ENCODE results near the gene SMC1A. TPM values are rescaled to one million over a fixed set of nuclear protein-coding genes. Genes with fewer than 3 reads are reported as not detected.

Gene SMC1A
- total RNA-seq, 1 donor from 2014 or later: 51.8 TPM

DNA sequence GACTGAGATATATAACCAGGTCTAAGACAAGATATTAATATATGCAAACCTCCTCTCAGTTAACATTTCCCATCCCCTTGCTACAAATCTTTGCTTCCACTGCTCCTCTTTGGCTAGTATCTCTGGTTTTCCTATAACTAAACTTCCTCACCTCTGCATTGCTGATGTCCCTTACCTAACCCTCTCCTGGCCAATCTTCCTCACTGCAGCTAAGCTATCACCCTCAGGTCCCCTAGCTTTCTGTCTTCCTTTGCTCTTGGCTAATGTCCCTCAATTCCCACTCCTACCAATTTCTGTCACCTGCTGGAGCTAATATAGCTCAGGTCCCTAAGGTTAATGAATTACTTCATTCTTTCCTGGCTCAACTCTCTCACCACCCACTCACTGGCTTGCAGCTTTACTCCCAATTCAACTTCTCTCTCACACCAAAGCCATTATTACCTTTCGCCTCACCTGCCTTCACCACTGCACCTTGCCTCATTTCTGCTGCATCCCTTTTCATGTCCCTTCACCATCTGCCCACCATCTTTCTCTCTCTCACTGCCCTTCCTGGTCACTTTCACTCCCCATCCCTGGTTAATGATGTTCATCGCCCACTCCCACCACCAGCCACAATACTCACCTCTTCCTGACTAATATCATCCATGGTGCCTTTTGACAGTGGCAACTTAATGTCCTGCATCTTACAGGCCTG is 26.7 kb downstream of the SMC1A start:
- ATAC-seq (no peak), DNase-seq (no peak)
- no peaks in the 10 kb centered on the region for H3K4me1 ChIP-seq
- no peaks in the 10 kb centered on the region for H3K27me3 ChIP-seq
- H3K9me3 ChIP-seq: no peaks in the 10 kb centered on the region
- TF ChIP-seq, protein P1, sequence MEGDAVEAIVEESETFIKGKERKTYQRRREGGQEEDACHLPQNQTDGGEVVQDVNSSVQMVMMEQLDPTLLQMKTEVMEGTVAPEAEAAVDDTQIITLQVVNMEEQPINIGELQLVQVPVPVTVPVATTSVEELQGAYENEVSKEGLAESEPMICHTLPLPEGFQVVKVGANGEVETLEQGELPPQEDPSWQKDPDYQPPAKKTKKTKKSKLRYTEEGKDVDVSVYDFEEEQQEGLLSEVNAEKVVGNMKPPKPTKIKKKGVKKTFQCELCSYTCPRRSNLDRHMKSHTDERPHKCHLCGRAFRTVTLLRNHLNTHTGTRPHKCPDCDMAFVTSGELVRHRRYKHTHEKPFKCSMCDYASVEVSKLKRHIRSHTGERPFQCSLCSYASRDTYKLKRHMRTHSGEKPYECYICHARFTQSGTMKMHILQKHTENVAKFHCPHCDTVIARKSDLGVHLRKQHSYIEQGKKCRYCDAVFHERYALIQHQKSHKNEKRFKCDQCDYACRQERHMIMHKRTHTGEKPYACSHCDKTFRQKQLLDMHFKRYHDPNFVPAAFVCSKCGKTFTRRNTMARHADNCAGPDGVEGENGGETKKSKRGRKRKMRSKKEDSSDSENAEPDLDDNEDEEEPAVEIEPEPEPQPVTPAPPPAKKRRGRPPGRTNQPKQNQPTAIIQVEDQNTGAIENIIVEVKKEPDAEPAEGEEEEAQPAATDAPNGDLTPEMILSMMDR (IDR thresholded peaks at IDR 0.05): no peak
- peaks cover 4% of the 10 kb centered on the region for H3K36me3 ChIP-seq
- no peak overlapping the region for H3K4me3 ChIP-seq
- no peak overlapping the region for H3K27ac ChIP-seq
- intact Hi-C loops (cut with DNase I): no loop called here

DNA sequence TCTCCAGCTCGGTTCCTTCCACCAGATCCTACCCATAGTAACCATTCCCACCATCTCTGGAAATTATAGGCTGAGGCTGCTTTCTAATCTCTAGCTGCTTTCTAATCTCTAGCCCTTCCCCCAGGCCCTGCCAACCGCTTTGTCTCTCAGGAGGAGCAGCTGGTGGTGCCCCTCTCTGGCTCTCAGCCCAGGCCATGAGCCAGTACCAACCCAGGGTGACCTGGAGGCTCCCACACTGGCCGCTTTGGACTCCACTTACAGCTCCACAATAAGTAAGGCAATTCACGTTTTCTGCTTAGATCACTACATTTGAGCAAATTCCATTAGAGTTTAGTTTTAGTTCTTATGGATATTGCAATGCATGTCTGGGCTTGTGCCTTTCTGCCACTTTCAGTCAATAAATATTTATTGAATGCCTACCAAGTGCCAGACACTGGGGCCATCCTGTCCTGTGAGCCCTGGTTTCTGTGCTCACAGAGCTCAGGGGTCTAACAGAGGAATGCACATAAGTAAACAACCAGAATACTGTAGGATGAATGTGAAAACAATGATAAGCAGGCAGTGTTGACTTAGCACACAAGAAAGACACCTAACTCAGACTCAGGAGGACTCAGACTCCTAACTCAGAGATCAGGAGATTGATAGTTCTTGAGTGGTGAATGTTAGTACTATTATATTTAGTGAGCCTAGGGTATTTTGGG is 38.9 kb downstream of the SMC1A start:
- no peak for DNase-seq
- intact Hi-C loops (cut with DNase I): no loop called here
- Histone ChIP-seq H3K4me1 (no peaks in the 10 kb centered on the region), H3K27ac (no peak overlapping the region), H3K36me3 (peaks cover 51% of the 10 kb centered on the region), H3K27me3 (no peaks in the 10 kb centered on the region), H3K4me3 (no peak overlapping the region), H3K9me3 (no peaks in the 10 kb centered on the region)
- no peak for ATAC-seq
- TF ChIP-seq, protein P1 (IDR thresholded peaks at IDR 0.05): no peak

DNA sequence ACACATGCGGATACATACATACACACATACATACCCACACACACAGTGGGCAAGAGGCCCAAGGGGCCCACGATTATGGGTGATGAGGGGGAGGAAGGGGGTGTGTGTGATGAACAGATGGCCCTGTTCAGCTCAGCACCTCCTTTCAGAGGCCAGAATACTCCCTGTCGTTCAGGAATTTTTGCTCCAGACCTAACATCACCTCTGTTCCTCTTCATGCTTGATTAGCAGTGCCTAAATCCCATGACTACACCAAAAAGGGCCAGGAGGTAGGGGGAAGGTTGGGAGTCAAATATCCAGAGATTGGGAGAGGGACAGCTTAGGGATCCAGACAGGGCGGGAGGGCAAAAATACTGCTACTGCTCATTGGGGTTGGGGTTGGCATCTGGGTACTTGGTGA is 42.7 kb downstream of the SMC1A start:
- no peak for ATAC-seq
- Histone ChIP-seq H3K4me1 (no peaks in the 10 kb centered on the region), H3K36me3 (peaks cover 39% of the 10 kb centered on the region), H3K27ac (no peak overlapping the region), H3K9me3 (no peaks in the 10 kb centered on the region), H3K27me3 (no peaks in the 10 kb centered on the region), H3K4me3 (no peak overlapping the region)
- no peak for DNase-seq
- intact Hi-C loops (cut with DNase I): no loop called here
- TF ChIP-seq, protein P1 (IDR thresholded peaks at IDR 0.05): no peak

- no peaks in the 10 kb centered on the region for H3K27me3 ChIP-seq
- DNase-seq (no peak), ATAC-seq (no peak)
- H3K4me3 ChIP-seq: no peak overlapping the region
- H3K4me1 ChIP-seq: no peaks in the 10 kb centered on the region
- H3K36me3 ChIP-seq: peaks cover 39% of the 10 kb centered on the region
- no peak overlapping the region for H3K27ac ChIP-seq
- TF ChIP-seq, protein P1 (IDR thresholded peaks at IDR 0.05): no peak
- H3K9me3 ChIP-seq: no peaks in the 10 kb centered on the region
- intact Hi-C loops (cut with DNase I): no loop called here
Observed at GRCh38 chrX:53379008-53379710, 43.3 kb downstream of the SMC1A start.

DNA sequence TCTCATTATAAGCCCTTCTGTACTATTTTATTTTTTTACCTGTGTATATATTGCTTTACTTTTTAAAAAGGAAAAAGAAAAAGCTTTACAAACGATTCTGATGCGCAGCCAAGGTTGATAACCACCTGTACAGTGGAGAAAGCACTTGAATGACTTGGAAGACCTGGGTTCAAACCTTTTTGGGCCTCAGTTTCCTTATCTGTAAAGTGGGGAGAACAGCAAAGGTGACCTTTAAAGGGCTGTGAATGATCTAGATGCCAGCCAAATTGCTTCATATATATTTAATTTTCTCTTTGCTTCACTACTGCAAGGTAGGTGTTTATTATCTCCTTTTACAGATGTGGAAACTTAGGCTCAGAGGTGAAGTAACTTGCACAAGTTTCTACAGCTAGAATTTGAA is 45.0 kb downstream of the SMC1A start:
- no peaks in the 10 kb centered on the region for H3K4me1 ChIP-seq
- no peak overlapping the region for H3K4me3 ChIP-seq
- peaks cover 32% of the 10 kb centered on the region for H3K36me3 ChIP-seq
- no peak for ATAC-seq
- intact Hi-C loops (cut with DNase I): no loop called here
- no peak overlapping the region for H3K27ac ChIP-seq
- no peaks in the 10 kb centered on the region for H3K27me3 ChIP-seq
- TF ChIP-seq, protein P1 (IDR thresholded peaks at IDR 0.05): no peak
- no peaks in the 10 kb centered on the region for H3K9me3 ChIP-seq
- no peak for DNase-seq

Measured in upper lobe of right lung (tissue), 1 donor.